Measurements from ENCODE around the gene CMTR1. TPM values are rescaled to one million over a fixed set of nuclear protein-coding genes. Genes with fewer than 3 reads are reported as not detected.

Gene CMTR1
- total and polyA plus RNA-seq, 2 of the 13 experiments (the other 11 are each of a cell fraction or from before 2014, with no cell fraction given), result 19.7 to 55.2 TPM

- TF ChIP-seq ZNF331 (CRISPR knock-in tag; IDR thresholded peaks at IDR 0.05) (peak; percentile 90), MYPOP (CRISPR knock-in tag; IDR thresholded peaks at IDR 0.05) (peak; percentile 75; the same call in 1 of the 2 replicates), ZNF710 (CRISPR knock-in tag; IDR thresholded peaks at IDR 0.05; ENCODE audit: borderline replicate concordance) (peak; percentile 63; the same call in 1 of the 2 replicates), ZNF552 (CRISPR knock-in tag; IDR thresholded peaks at IDR 0.05; ENCODE audit: borderline replicate concordance) (peak; percentile 59; the same call in 1 of the 2 replicates), SP5 (CRISPR knock-in tag; IDR thresholded peaks at IDR 0.05; ENCODE audit: borderline replicate concordance, low read depth) (0 out of 2 replicates have a peak, but pooled peaks have one; percentile 21), RARG (CRISPR knock-in tag; IDR thresholded peaks at IDR 0.05; ENCODE audit: low read depth) (0 out of 2 replicates have a peak, but pooled peaks have one; percentile 85), ZNF691 (CRISPR knock-in tag; IDR thresholded peaks at IDR 0.05; ENCODE audit: borderline replicate concordance, low read depth) (peak; percentile 75), ZNF296 (CRISPR knock-in tag; conservative IDR thresholded peaks at IDR 0.05) (peak; percentile 78; the same call in 1 of the 2 replicates), ZNF512B (CRISPR knock-in tag; IDR thresholded peaks at IDR 0.05; ENCODE audit: borderline replicate concordance) (no peak), NR2F1 (CRISPR knock-in tag; IDR thresholded peaks at IDR 0.05) (0 out of 4 replicates have a peak, but pooled peaks have one; percentile 11 to 23), THAP9 (CRISPR knock-in tag; IDR thresholded peaks at IDR 0.05; ENCODE audit: borderline replicate concordance) (peak; percentile 94; the same call in 1 of the 2 replicates), SRF (IDR thresholded peaks at IDR 0.05; ENCODE audit: low read depth, low read length) (peak; percentile 83), ATF3 (CRISPR knock-in tag; IDR thresholded peaks at IDR 0.05) (peak; percentile 78), ZNF562 (CRISPR knock-in tag; IDR thresholded peaks at IDR 0.05; ENCODE audit: borderline replicate concordance) (no peak), SALL1 (CRISPR knock-in tag; IDR thresholded peaks at IDR 0.05) (peak; percentile 82), ARNTL (CRISPR knock-in tag; IDR thresholded peaks at IDR 0.05) (peak; percentile 68), CBFB (CRISPR knock-in tag; IDR thresholded peaks at IDR 0.05) (peak; percentile 93)
These were observed at the start of gene CMTR1 (continued) for GRCh38 chr6:37432916-37433656.

Data from HepG2 (cell line).